HCT116 (cell line): ENCODE measurements around the gene TBC1D4. TPM values are rescaled to one million over a fixed set of nuclear protein-coding genes. Genes with fewer than 3 reads are reported as not detected.

Experiments
- ATAC-seq: fragments of 200-7000 bp; cut with Tn5 transposase; 2 replicates; pipeline ENCODE4 v1.9.1; 2020; ENCODE audit warnings: mild to moderate bottlenecking, moderate library complexity
- BruUV-seq: library from RNA; stranded (reverse); fragments of 400-500 nt; replicated peaks from 2 replicates; lab custom pipeline; 2021; lab: Mats Ljungman, UMichigan
- CTCF ChIA-PET: fragments of 300-600 bp; sonication (Branson Sonifier 250); formaldehyde crosslinking; loops from one replicate; lab custom pipeline; 2021; ENCODE audit warnings: antibody characterized with exemption; lab: Charles Lee
- POLR2A ChIA-PET: fragments of 300-600, 350-600 bp; sonication (Branson Sonifier 250); formaldehyde crosslinking; loops from one replicate; lab custom pipeline; 2021; ENCODE audit warnings: antibody characterized with exemption; lab: Charles Lee
- RAD21 ChIA-PET, 2 experiments: fragments of 300-600 bp; sonication (Branson Sonifier 250); formaldehyde crosslinking; loops; one replicate each; lab custom pipeline; 2023; ENCODE audit warnings: low total read pairs in 2 of 2; ENCODE audit not compliant: uncharacterized antibody in 2 of 2, unreplicated experiment in 2 of 2, low non-redundant PET in 1 of 2; lab: Charles Lee
- DNase-seq: peaks from one replicate; pipeline ENCODE4 v3.0.0-alpha.2; 2010; ENCODE audit warnings: low read depth, low spot score
- H2AFZ ChIP-seq: fragments of 200-600 bp; shearing (Covaris generic), sonication (generic); 2 replicates; pipeline ENCODE4 v1.6.1; 2017; ENCODE audit warnings: low read depth, mixed run types, mixed read lengths, antibody characterized with exemption, low read length; ENCODE audit not compliant: poor library complexity, severe bottlenecking
- H3K27ac ChIP-seq: 2 replicates; pipeline ENCODE4 v1.5.1; 2012; ENCODE audit warnings: low read depth, low read length
- H3K27me3 ChIP-seq: fragments of 200-600 bp; sonication (generic); 2 replicates; pipeline ENCODE4 v1.6.1; 2016; ENCODE audit warnings: mixed run types, low read length, mixed read lengths; ENCODE audit not compliant: insufficient read depth
- H3K36me3 ChIP-seq, 2 experiments: fragments of 200-500 bp in 1 of 2; fragments of 200-600 bp in 1 of 2; sonication (Bioruptor generic) in 1 of 2; sonication (generic) in 1 of 2; 2 replicates each; pipeline versions ENCODE4 v1.5.1 to v1.6.1; 2014 to 2016; ENCODE audit warnings: low read length in 2 of 2, inconsistent platforms in 1 of 2, mixed read lengths in 1 of 2, mixed run types in 1 of 2; ENCODE audit not compliant: insufficient read depth in 2 of 2, control insufficient read depth in 1 of 2
- H3K4me1 ChIP-seq, 2 experiments: fragments of 200-600 bp in 1 of 2; sonication (generic) in 1 of 2; 2 replicates each; pipeline versions ENCODE4 v1.5.1 to v1.6.1; 2012 to 2017; ENCODE audit warnings: low read length in 2 of 2, inconsistent platforms in 1 of 2, mild to moderate bottlenecking in 1 of 2, mixed read lengths in 1 of 2, mixed run types in 1 of 2, moderate library complexity in 1 of 2; ENCODE audit not compliant: insufficient read depth in 2 of 2, control insufficient read depth in 1 of 2
- H3K4me2 ChIP-seq: fragments of 200-600 bp; sonication (generic); 2 replicates; pipeline ENCODE4 v1.6.1; 2017; ENCODE audit warnings: mixed run types, low read length, mixed read lengths
- H3K4me3 ChIP-seq, 2 experiments: fragments of 200-600 bp in 1 of 2; sonication (generic) in 1 of 2; replicated peaks in 1 of 2; 2 replicates each; pipeline ENCODE4 v1.5.1; 2011 to 2016; ENCODE audit warnings: low read length in 2 of 2, control low read depth in 1 of 2, low read depth in 1 of 2, mild to moderate bottlenecking in 1 of 2, mixed read lengths in 1 of 2, mixed run types in 1 of 2
- H3K79me2 ChIP-seq: fragments of 200-600 bp; sonication (generic); 2 replicates; pipeline ENCODE4 v1.6.1; 2017; ENCODE audit warnings: mild to moderate bottlenecking, mixed run types, low read length, moderate library complexity, mixed read lengths; ENCODE audit not compliant: insufficient read depth
- H3K9ac ChIP-seq: fragments of 200-600 bp; sonication (generic); 2 replicates; pipeline ENCODE4 v1.6.1; 2016; ENCODE audit warnings: low read length, mixed read lengths
- H3K9me2 ChIP-seq: fragments of 200-600 bp; sonication (generic), shearing (Covaris generic); 2 replicates; pipeline ENCODE4 v1.6.1; 2017; ENCODE audit warnings: mixed run types, mild to moderate bottlenecking, moderate library complexity; ENCODE audit not compliant: insufficient read depth
- H3K9me3 ChIP-seq, 2 experiments: fragments of 200-500 bp in 1 of 2; fragments of 200-600 bp in 1 of 2; sonication (Bioruptor generic) in 1 of 2; sonication (generic) in 1 of 2; 2 replicates each; pipeline ENCODE4 v1.6.1; 2014 to 2017; ENCODE audit warnings: low read length in 2 of 2, mixed read lengths in 2 of 2, inconsistent platforms in 1 of 2, low read depth in 1 of 2, mild to moderate bottlenecking in 1 of 2, mixed run types in 1 of 2, moderate library complexity in 1 of 2; ENCODE audit not compliant: control insufficient read depth in 1 of 2, insufficient read depth in 1 of 2
- H4K20me1 ChIP-seq: fragments of 200-600 bp; sonication (generic), shearing (Covaris generic); 2 replicates; pipeline ENCODE4 v1.6.1; 2017; ENCODE audit warnings: mixed run types, mild to moderate bottlenecking, moderate library complexity; ENCODE audit not compliant: insufficient read depth
- CBX3 ChIP-seq: IDR thresholded peaks from 2 replicates; pipeline ENCODE4 v1.6.1; 2012; ENCODE audit warnings: low read depth
- CEBPB ChIP-seq: IDR thresholded peaks from 2 replicates; pipeline ENCODE4 v1.6.1; 2012; ENCODE audit warnings: low read depth
- EZH2 ChIP-seq: fragments of 200-600 bp; sonication (generic); IDR thresholded peaks from 2 replicates; pipeline ENCODE4 v1.6.1; 2017; ENCODE audit warnings: antibody characterized with exemption, mixed run types
- EZH2phosphoT487 ChIP-seq: fragments of 200-600 bp; IDR thresholded peaks from 2 replicates; pipeline ENCODE4 v1.6.1; 2018; ENCODE audit warnings: antibody characterized with exemption, borderline replicate concordance
- JUND ChIP-seq: IDR thresholded peaks from 2 replicates; pipeline ENCODE4 v1.6.1; 2012
- POLR2A ChIP-seq: IDR thresholded peaks from 2 replicates; pipeline ENCODE4 v1.7.0; 2011; ENCODE audit warnings: borderline replicate concordance; ENCODE audit not compliant: insufficient read depth, insufficient read length; ENCODE audit errors: extremely low read depth
- SIN3A ChIP-seq: IDR thresholded peaks from 2 replicates; pipeline ENCODE4 v1.6.1; 2012; ENCODE audit warnings: low read depth
- YY1 ChIP-seq: IDR thresholded peaks from 2 replicates; pipeline ENCODE4 v1.6.1; 2011; ENCODE audit warnings: low read length, low read depth, moderate library complexity, mild to moderate bottlenecking; ENCODE audit not compliant: insufficient replicate concordance; ENCODE audit errors: extremely low read depth
- intact Hi-C: fragments of 100-400 bp; cut with micrococcal nuclease; formaldehyde crosslinking; loops from 2 replicates; pipeline ENCODE4 v1.10.0; 2022
- total RNA-seq: library from RNA; stranded (reverse); gene quantifications from one replicate; pipeline ENCODE4 v1.2.1, GENCODE V29; 2021; ENCODE audit not compliant: unreplicated experiment
- TF ChIP-seq, protein P1 (sequence below), 3 experiments: fragments of 200-600 bp in 1 of 3; sonication (generic) in 1 of 3; IDR thresholded peaks in 2 of 3; conservative IDR thresholded peaks in 1 of 3; 2 replicates each; pipeline ENCODE4 v1.5.1; 2012 to 2017; ENCODE audit warnings: low read depth in 2 of 3, low read length in 2 of 3, antibody characterized with exemption in 1 of 3, borderline replicate concordance in 1 of 3, control low read depth in 1 of 3, mild to moderate bottlenecking in 1 of 3, mixed read lengths in 1 of 3, mixed run types in 1 of 3, moderate library complexity in 1 of 3; ENCODE audit not compliant: insufficient read depth in 1 of 3
- TF ChIP-seq, protein P2 (sequence below): IDR thresholded peaks from 2 replicates; pipeline ENCODE4 v1.6.1; 2012

Gene TBC1D4
- total RNA-seq, 1 experiment from 2014 or later: 24.6 TPM

DNA sequence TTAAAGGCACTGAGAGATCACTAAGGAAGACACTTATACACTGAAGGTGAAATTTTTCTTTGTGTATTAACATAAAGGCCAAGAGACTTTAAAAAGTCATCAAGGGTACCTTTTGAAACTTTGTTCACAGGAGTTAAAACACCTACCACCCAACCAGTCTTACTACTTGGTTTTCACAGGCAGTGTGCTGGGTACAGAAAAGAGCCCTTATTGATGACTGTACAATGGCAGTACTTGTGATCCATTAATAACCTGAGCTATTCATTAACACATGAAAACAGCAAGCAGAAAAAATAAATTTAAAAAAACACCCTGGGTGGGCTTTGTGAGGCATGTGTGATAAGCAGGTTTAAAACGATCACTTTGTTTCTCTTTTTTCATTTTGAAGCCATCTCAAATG, 148.9 kb downstream of the TBC1D4 start:
- H3K9me2 ChIP-seq: no peaks in the 10 kb centered on the region
- no peaks in the 10 kb centered on the region for H3K9me3 ChIP-seq
- H2AFZ ChIP-seq: no peak overlapping the region
- ChIA-PET RAD21 (no interaction called here), CTCF (no interaction called here), POLR2A (no interaction called here)
- no TSS peak for BruUV-seq
- DNase-seq: no peak
- no peaks in the 10 kb centered on the region for H3K79me2 ChIP-seq
- no peak for ATAC-seq
- peaks cover 0 to 2% of the 10 kb centered on the region in 2 experiments; a peak in 1 of 4 replicates for H3K36me3 ChIP-seq
- no peak overlapping the region for H3K4me2 ChIP-seq
- H3K9ac ChIP-seq: no peak overlapping the region
- intact Hi-C loops: no loop called here
- no peak overlapping the region for H3K27ac ChIP-seq
- no peaks in the 10 kb centered on the region for H3K4me1 ChIP-seq
- no peak overlapping the region for H3K4me3 ChIP-seq
- TF ChIP-seq EZH2phosphoT487: no peak
- H4K20me1 ChIP-seq: no peaks in the 10 kb centered on the region
- H3K27me3 ChIP-seq: no peaks in the 10 kb centered on the region

DNA sequence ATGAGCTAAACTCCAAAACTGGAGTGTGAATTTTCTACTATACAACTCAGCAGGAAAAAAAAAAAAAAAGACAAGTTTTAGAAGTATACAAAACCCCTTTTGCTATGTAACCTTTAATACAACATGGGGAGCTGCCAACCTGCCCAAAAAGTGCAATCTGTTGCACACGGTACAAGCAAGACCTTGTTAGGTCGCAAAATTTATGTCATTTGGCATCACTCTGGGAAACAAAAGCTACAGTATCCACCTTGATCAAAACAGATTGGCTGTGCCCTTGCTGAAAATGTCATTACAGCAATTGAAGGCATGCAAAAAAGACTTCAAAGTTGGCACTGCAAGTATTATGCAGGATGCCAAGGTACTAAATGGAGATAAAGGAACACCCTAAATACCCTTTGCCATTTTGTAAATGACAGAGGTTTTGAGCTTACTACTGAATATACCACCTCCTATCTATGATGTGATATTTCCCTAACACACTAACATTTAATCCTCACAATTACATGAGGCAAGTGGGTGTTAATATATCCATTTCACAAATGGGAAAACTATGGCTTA, 150.1 kb downstream of the TBC1D4 start:
- H3K4me3 ChIP-seq: no peak overlapping the region
- RAD21 ChIA-PET: no interaction called here
- POLR2A ChIA-PET: no interaction called here
- peaks cover 0 to 2% of the 10 kb centered on the region in 2 experiments; a peak in 1 of 4 replicates for H3K36me3 ChIP-seq
- H3K4me1 ChIP-seq: no peaks in the 10 kb centered on the region
- no TSS peak for BruUV-seq
- ATAC-seq (no peak), DNase-seq (no peak)
- no peaks in the 10 kb centered on the region for H3K27me3 ChIP-seq
- intact Hi-C loops: no loop called here
- H2AFZ ChIP-seq: no peak overlapping the region
- TF ChIP-seq JUND: no peak
- TF ChIP-seq EZH2: no peak
- TF ChIP-seq, protein P1, sequence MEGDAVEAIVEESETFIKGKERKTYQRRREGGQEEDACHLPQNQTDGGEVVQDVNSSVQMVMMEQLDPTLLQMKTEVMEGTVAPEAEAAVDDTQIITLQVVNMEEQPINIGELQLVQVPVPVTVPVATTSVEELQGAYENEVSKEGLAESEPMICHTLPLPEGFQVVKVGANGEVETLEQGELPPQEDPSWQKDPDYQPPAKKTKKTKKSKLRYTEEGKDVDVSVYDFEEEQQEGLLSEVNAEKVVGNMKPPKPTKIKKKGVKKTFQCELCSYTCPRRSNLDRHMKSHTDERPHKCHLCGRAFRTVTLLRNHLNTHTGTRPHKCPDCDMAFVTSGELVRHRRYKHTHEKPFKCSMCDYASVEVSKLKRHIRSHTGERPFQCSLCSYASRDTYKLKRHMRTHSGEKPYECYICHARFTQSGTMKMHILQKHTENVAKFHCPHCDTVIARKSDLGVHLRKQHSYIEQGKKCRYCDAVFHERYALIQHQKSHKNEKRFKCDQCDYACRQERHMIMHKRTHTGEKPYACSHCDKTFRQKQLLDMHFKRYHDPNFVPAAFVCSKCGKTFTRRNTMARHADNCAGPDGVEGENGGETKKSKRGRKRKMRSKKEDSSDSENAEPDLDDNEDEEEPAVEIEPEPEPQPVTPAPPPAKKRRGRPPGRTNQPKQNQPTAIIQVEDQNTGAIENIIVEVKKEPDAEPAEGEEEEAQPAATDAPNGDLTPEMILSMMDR (IDR thresholded peaks at IDR 0.05 in 2 of 3, conservative IDR thresholded peaks at IDR 0.05 in 1 of 3; ENCODE audit: borderline replicate concordance in 1 of 3, insufficient read depth in 1 of 3, low read depth in 2 of 3, low read length in 2 of 3): no peak
- no peak for TF ChIP-seq SIN3A
- TF ChIP-seq CEBPB: no peak
- TF ChIP-seq, protein P2, sequence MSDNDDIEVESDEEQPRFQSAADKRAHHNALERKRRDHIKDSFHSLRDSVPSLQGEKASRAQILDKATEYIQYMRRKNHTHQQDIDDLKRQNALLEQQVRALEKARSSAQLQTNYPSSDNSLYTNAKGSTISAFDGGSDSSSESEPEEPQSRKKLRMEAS: no peak
- TF ChIP-seq CBX3: no peak
- TF ChIP-seq YY1: no peak
- no peak for TF ChIP-seq POLR2A
- TF ChIP-seq, all 23 proteins: peak for 0
- no peaks in the 10 kb centered on the region for H4K20me1 ChIP-seq
- H3K79me2 ChIP-seq: no peaks in the 10 kb centered on the region
- CTCF ChIA-PET: interaction anchor here (0.7 kb wide), 1 partner anchor 26 kb away, joined by 4 read pairs; no protein-coding TSS in a partner anchor
- no peaks in the 10 kb centered on the region for H3K9me3 ChIP-seq
- no peak overlapping the region for H3K4me2 ChIP-seq
- no peaks in the 10 kb centered on the region for H3K9me2 ChIP-seq
- H3K9ac ChIP-seq: no peak overlapping the region
- H3K27ac ChIP-seq: no peak overlapping the region
